H1 (cell line): ENCODE results near the gene ZNF212. TPM values are rescaled to one million over a fixed set of nuclear protein-coding genes. Genes with fewer than 3 reads are reported as not detected.

Source experiments
- BCL11A ChIP-seq, 2 experiments: IDR thresholded peaks; one replicate each; pipeline ENCODE4 v1.6.1; 2011; ENCODE audit warnings: low read depth in 2 of 2, low read length in 2 of 2, mild to moderate bottlenecking in 2 of 2
- CBX5 ChIP-seq: fragments of 300-800, 300-1000 bp; sonication (generic); IDR thresholded peaks from 2 replicates; pipeline ENCODE4 v1.7.1; 2016; ENCODE audit warnings: antibody characterized with exemption, low read length, low read depth
- EP300 ChIP-seq, 2 experiments: IDR thresholded peaks; 1 replicate in 1 of 2; 2 replicates in 1 of 2; pipeline ENCODE4 v1.6.1; 2011 to 2012; ENCODE audit warnings: low read depth in 2 of 2, low read length in 2 of 2, mild to moderate bottlenecking in 2 of 2, borderline replicate concordance in 1 of 2, inconsistent platforms in 1 of 2, moderate library complexity in 1 of 2
- KDM1A ChIP-seq: fragments of 200-600, 300-600 bp; sonication (generic); IDR thresholded peaks from 2 replicates; pipeline ENCODE4 v1.7.1; 2016; ENCODE audit warnings: mild to moderate bottlenecking, low read length, borderline replicate concordance
- TBP ChIP-seq: IDR thresholded peaks from 2 replicates; pipeline ENCODE4 v1.6.1; 2011; ENCODE audit warnings: low read depth, low read length, improper control_type of control experiment
- TCF12 ChIP-seq: IDR thresholded peaks from 2 replicates; pipeline ENCODE4 v1.6.1; 2011; ENCODE audit warnings: low read depth, mild to moderate bottlenecking, low read length
- ZNF274 ChIP-seq: IDR thresholded peaks from 2 replicates; pipeline ENCODE4 v1.7.0; 2012; ENCODE audit warnings: low read length, borderline replicate concordance; ENCODE audit errors: extremely low read depth
- polyA plus RNA-seq, 7 experiments: library from polyadenylated mRNA; depleted of rRNA in 3 of 7; stranded (reverse) in 5 of 7; unstranded in 2 of 7; fragments of >200 nt in 5 of 7; fragments of 200-250 nt in 2 of 7; gene quantifications; 1 replicate in 5 of 7; 2 replicates in 1 of 7; 4 replicates in 1 of 7; pipeline versions ENCODE4 v1.2.1 to v1.2.3, GENCODE V29; 2011 to 2013; ENCODE audit warnings: missing spikeins in 2 of 7, mixed read lengths in 2 of 7
- total RNA-seq: library from RNA; stranded (reverse); fragmentation: NEBNext Ultra II Directional; extraction: Animal tissue kit (Norgen Biotek cat#: 25700); gene quantifications from 2 replicates; pipeline ENCODE4 v1.2.1, GENCODE V29; 2021
- TF ChIP-seq, protein P1 (sequence below): fragments of 300-600 bp; sonication (generic); IDR thresholded peaks from 2 replicates; pipeline ENCODE4 v1.7.1; 2012; ENCODE audit warnings: low read length, moderate library complexity, mild to moderate bottlenecking, inconsistent platforms; ENCODE audit not compliant: insufficient replicate concordance

Gene ZNF212
- total and polyA plus RNA-seq, 2 of the 8 experiments (the other 6 are each of a cell fraction or from before 2014, with no cell fraction given), result 6.7 to 19.3 TPM

GRCh38 chr7:149239345-149240143 lies at the start of gene ZNF212 (continued):
- TF ChIP-seq, protein P1, sequence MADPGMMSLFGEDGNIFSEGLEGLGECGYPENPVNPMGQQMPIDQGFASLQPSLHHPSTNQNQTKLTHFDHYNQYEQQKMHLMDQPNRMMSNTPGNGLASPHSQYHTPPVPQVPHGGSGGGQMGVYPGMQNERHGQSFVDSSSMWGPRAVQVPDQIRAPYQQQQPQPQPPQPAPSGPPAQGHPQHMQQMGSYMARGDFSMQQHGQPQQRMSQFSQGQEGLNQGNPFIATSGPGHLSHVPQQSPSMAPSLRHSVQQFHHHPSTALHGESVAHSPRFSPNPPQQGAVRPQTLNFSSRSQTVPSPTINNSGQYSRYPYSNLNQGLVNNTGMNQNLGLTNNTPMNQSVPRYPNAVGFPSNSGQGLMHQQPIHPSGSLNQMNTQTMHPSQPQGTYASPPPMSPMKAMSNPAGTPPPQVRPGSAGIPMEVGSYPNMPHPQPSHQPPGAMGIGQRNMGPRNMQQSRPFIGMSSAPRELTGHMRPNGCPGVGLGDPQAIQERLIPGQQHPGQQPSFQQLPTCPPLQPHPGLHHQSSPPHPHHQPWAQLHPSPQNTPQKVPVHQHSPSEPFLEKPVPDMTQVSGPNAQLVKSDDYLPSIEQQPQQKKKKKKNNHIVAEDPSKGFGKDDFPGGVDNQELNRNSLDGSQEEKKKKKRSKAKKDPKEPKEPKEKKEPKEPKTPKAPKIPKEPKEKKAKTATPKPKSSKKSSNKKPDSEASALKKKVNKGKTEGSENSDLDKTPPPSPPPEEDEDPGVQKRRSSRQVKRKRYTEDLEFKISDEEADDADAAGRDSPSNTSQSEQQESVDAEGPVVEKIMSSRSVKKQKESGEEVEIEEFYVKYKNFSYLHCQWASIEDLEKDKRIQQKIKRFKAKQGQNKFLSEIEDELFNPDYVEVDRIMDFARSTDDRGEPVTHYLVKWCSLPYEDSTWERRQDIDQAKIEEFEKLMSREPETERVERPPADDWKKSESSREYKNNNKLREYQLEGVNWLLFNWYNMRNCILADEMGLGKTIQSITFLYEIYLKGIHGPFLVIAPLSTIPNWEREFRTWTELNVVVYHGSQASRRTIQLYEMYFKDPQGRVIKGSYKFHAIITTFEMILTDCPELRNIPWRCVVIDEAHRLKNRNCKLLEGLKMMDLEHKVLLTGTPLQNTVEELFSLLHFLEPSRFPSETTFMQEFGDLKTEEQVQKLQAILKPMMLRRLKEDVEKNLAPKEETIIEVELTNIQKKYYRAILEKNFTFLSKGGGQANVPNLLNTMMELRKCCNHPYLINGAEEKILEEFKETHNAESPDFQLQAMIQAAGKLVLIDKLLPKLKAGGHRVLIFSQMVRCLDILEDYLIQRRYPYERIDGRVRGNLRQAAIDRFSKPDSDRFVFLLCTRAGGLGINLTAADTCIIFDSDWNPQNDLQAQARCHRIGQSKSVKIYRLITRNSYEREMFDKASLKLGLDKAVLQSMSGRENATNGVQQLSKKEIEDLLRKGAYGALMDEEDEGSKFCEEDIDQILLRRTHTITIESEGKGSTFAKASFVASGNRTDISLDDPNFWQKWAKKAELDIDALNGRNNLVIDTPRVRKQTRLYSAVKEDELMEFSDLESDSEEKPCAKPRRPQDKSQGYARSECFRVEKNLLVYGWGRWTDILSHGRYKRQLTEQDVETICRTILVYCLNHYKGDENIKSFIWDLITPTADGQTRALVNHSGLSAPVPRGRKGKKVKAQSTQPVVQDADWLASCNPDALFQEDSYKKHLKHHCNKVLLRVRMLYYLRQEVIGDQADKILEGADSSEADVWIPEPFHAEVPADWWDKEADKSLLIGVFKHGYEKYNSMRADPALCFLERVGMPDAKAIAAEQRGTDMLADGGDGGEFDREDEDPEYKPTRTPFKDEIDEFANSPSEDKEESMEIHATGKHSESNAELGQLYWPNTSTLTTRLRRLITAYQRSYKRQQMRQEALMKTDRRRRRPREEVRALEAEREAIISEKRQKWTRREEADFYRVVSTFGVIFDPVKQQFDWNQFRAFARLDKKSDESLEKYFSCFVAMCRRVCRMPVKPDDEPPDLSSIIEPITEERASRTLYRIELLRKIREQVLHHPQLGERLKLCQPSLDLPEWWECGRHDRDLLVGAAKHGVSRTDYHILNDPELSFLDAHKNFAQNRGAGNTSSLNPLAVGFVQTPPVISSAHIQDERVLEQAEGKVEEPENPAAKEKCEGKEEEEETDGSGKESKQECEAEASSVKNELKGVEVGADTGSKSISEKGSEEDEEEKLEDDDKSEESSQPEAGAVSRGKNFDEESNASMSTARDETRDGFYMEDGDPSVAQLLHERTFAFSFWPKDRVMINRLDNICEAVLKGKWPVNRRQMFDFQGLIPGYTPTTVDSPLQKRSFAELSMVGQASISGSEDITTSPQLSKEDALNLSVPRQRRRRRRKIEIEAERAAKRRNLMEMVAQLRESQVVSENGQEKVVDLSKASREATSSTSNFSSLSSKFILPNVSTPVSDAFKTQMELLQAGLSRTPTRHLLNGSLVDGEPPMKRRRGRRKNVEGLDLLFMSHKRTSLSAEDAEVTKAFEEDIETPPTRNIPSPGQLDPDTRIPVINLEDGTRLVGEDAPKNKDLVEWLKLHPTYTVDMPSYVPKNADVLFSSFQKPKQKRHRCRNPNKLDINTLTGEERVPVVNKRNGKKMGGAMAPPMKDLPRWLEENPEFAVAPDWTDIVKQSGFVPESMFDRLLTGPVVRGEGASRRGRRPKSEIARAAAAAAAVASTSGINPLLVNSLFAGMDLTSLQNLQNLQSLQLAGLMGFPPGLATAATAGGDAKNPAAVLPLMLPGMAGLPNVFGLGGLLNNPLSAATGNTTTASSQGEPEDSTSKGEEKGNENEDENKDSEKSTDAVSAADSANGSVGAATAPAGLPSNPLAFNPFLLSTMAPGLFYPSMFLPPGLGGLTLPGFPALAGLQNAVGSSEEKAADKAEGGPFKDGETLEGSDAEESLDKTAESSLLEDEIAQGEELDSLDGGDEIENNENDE, result no peak
- TF ChIP-seq EP300 (IDR thresholded peaks at IDR 0.05; ENCODE audit: borderline replicate concordance in 1 of 2, low read depth in 2 of 2, low read length in 2 of 2) (peak in 1 of 2 experiments; percentile 74; a peak in 1 of 3 replicates), TBP (peak; percentile 83), KDM1A (no peak), BCL11A (IDR thresholded peaks at IDR 0.05; ENCODE audit: low read depth in 2 of 2, low read length in 2 of 2) (no peak), TCF12 (no peak), ZNF274 (no peak), CBX5 (no peak)
